ENCODE data around the gene RTP4.
"Not testable (repeated sequence)": the region's sequence is repeated elsewhere in the genome, so short reads cannot be mapped to it uniquely, and the experiment has no call there.

Gene RTP4

GRCh38 chr3:187370051-187370450 is 1.9 kb downstream of the RTP4 start:
- DNase-seq (ENCODE audit: low read depth) = no peak

GRCh38 chr3:187375581-187375980 is 7.4 kb downstream of the RTP4 start:
- DNase-seq (ENCODE audit: low read depth) = no peak

GRCh38 chr3:187377842-187378241 is 9.7 kb downstream of the RTP4 start:
- no peak for DNase-seq (ENCODE audit: low read depth)

GRCh38 chr3:187382609-187383151 is 14.5 kb downstream of the RTP4 start:
- no peak for DNase-seq (ENCODE audit: low read depth)

GRCh38 chr3:187383246-187383645 is 15.1 kb downstream of the RTP4 start:
- DNase-seq (ENCODE audit: low read depth) = no peak

- DNase-seq (ENCODE audit: low read depth) = no peak
Observed at GRCh38 chr3:187385296-187385695, 17.1 kb downstream of the RTP4 start.

- DNase-seq (ENCODE audit: low read depth) = no peak
Observed at GRCh38 chr3:187396661-187397060, 28.5 kb downstream of the RTP4 start.

GRCh38 chr3:187398955-187399354 is 30.8 kb downstream of the RTP4 start:
- no peak for DNase-seq (ENCODE audit: low read depth)

GRCh38 chr3:187400756-187401155 is 32.6 kb downstream of the RTP4 start:
- no peak for DNase-seq (ENCODE audit: low read depth)

- DNase-seq (ENCODE audit: low read depth) = no peak
Observed at GRCh38 chr3:187401856-187402255, 33.7 kb downstream of the RTP4 start.

GRCh38 chr3:187403768-187404288 is 35.6 kb downstream of the RTP4 start:
- DNase-seq (ENCODE audit: low read depth) = no peak

- DNase-seq (ENCODE audit: low read depth) = no peak
Observed at GRCh38 chr3:187406927-187407326, 38.7 kb downstream of the RTP4 start.

GRCh38 chr3:187411991-187412781 is 44.0 kb downstream of the RTP4 start:
- not testable (repeated sequence) for DNase-seq (ENCODE audit: low read depth)

Measured in stimulated activated CD8-positive, alpha-beta memory T cell treated with anti-CD3 and anti-CD28 coated beads, Interleukin-15, amount 100 ng/mL, for 1 hour (primary cell).